Esophagus muscularis mucosa (tissue), 4 donors: ENCODE data around the gene SEZ6L2. TPM values are rescaled to one million over a fixed set of nuclear protein-coding genes. Genes with fewer than 3 reads are reported as not detected.

Experiments used
- DNase-seq: peaks from one replicate; pipeline ENCODE4 v3.0.0-alpha.2; 2017; ENCODE audit errors: extremely low spot score
- H3K27ac ChIP-seq, 4 donors: fragments of 200-600 bp; sonication (generic); replicated peaks in 1 of 4; 1 replicate in 3 of 4; 2 replicates in 1 of 4; pipeline ENCODE4 v1.5.1; 2016 to 2019; ENCODE audit warnings: mild to moderate bottlenecking in 1 of 4
- H3K27me3 ChIP-seq, 4 donors: fragments of 200-600 bp; sonication (generic); one replicate each; pipeline versions ENCODE4 v1.5.1 to v1.6.0; 2016 to 2019
- H3K36me3 ChIP-seq, 4 donors: fragments of 200-600 bp; sonication (generic); one replicate each; pipeline ENCODE4 v1.5.1; 2016 to 2019
- H3K4me1 ChIP-seq, 4 donors: fragments of 200-600 bp; sonication (generic); one replicate each; pipeline ENCODE4 v1.5.1; 2016 to 2019
- H3K4me3 ChIP-seq, 4 donors: fragments of 200-600 bp; sonication (generic); 1 replicate in 2 of 4; 2 replicates in 2 of 4; pipeline ENCODE4 v1.5.1; 2016 to 2019; ENCODE audit warnings: mild to moderate bottlenecking in 4 of 4, moderate library complexity in 1 of 4
- H3K9me3 ChIP-seq, 4 donors: fragments of 200-600 bp; sonication (generic); 1 replicate in 3 of 4; 2 replicates in 1 of 4; pipeline ENCODE4 v1.5.1; 2016 to 2019
- EP300 ChIP-seq: sonication (generic); formaldehyde crosslinking; IDR thresholded peaks from one replicate; pipeline ENCODE4 v1.6.1; 2017; ENCODE audit warnings: antibody characterized with exemption
- POLR2A ChIP-seq: fragments of 450-650 bp; IDR thresholded peaks from one replicate; pipeline ENCODE4 v1.6.1; 2017; ENCODE audit warnings: antibody characterized with exemption, moderate library complexity, mild to moderate bottlenecking, low read depth
- POLR2AphosphoS5 ChIP-seq, 2 donors: sonication (generic); formaldehyde crosslinking; IDR thresholded peaks; one replicate each; pipeline ENCODE4 v1.6.1; 2017; ENCODE audit warnings: antibody characterized with exemption in 2 of 2
- WGBS: methylation state at CpG from one replicate; pipeline ENCODE4 v1.1.5; 2018; 5-methylcytosine and 5-hydroxymethylcytosine counted together
- intact Hi-C: fragments of 100-400 bp; cut with DNase I; formaldehyde crosslinking; loops from one replicate; pipeline ENCODE4 v1.15.1; 2023
- total RNA-seq, 4 donors: library from RNA; depleted of rRNA; stranded (reverse); fragments of >200 nt; gene quantifications; one replicate each; pipeline versions ENCODE4 v1.1.0 to v1.2.1, GENCODE V29; 2016
- TF ChIP-seq, protein P1 (sequence below), 3 experiments: fragments of 200-600 bp in 2 of 3; fragments of 450-650 bp in 1 of 3; sonication (generic) in 2 of 3; IDR thresholded peaks; one replicate each; pipeline ENCODE4 v1.5.1; 2017 to 2019; ENCODE audit warnings: antibody characterized with exemption in 3 of 3, mild to moderate bottlenecking in 2 of 3, moderate library complexity in 1 of 3

SEZ6L2 gene
- total RNA-seq, 4 donors from 2014 or later: 0.84 to 7.9 (median 1.0) TPM

DNA sequence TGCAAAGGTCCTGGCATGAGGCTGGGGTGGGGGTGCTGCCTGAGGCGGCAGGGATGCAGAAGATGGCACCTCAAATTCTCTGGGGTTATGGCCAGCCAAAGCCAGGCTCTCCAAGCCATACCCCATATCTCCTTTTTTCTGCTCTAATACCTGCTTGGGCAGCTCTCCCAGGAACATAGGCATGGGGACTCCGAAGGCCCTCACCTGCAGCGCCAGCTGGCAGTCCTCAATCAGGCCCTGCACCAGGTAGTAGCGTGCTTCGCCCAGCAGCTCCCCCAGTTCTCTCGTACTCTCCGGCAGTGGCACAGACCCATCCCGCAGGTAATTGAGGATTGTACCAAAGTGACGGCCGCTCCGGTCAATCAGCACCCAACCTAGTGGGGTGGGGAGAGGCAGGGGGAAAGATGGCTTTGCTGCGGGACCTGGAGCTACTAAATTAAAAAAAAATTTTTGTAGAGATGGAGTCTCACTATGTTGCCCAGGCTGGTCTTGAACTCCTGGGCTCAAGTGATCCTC lies 23.7 kb upstream of the SEZ6L2 start:
- no peaks in the 10 kb centered on the region for H3K27me3 ChIP-seq
- TF ChIP-seq, protein P1, sequence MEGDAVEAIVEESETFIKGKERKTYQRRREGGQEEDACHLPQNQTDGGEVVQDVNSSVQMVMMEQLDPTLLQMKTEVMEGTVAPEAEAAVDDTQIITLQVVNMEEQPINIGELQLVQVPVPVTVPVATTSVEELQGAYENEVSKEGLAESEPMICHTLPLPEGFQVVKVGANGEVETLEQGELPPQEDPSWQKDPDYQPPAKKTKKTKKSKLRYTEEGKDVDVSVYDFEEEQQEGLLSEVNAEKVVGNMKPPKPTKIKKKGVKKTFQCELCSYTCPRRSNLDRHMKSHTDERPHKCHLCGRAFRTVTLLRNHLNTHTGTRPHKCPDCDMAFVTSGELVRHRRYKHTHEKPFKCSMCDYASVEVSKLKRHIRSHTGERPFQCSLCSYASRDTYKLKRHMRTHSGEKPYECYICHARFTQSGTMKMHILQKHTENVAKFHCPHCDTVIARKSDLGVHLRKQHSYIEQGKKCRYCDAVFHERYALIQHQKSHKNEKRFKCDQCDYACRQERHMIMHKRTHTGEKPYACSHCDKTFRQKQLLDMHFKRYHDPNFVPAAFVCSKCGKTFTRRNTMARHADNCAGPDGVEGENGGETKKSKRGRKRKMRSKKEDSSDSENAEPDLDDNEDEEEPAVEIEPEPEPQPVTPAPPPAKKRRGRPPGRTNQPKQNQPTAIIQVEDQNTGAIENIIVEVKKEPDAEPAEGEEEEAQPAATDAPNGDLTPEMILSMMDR (IDR thresholded peaks at IDR 0.05): no peak
- TF ChIP-seq POLR2AphosphoS5 (IDR thresholded peaks at IDR 0.05) (no peak), EP300 (no peak), POLR2A (no peak)
- DNase-seq: no peak
- 94% methylated on average over 12 of the region's 12 CpGs for WGBS
- peaks cover 19 to 38% (median 27%) of the 10 kb centered on the region in 4 donors for H3K4me1 ChIP-seq
- H3K9me3 ChIP-seq: no peaks in the 10 kb centered on the region
- H3K36me3 ChIP-seq: peaks cover 16 to 52% (median 44%) of the 10 kb centered on the region in 4 donors
- H3K27ac ChIP-seq: no peak overlapping the region
- intact Hi-C loops: no loop called here
- no peak overlapping the region for H3K4me3 ChIP-seq

DNA sequence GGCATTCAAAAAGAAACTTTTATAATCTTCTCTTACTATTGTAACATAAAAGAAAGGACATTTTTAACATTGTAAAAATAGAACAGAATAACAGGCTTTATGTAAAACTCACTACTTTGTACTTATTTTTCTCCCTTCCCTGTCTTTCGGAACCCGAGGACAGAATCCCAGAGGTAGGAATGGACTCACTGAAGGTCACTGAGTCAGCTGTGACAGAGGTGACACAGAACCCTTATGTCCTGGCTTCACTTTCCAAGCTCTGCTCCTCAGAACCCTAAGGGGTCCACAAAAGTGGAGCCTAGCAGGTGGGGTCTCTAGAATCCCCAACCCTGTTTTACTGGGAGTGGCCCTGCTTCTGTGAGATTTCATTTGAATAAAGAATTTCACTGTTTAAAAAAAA lies 23.0 kb upstream of the SEZ6L2 start:
- H3K27me3 ChIP-seq: no peaks in the 10 kb centered on the region
- no peak overlapping the region for H3K27ac ChIP-seq
- H3K4me3 ChIP-seq: no peak overlapping the region
- H3K9me3 ChIP-seq: no peaks in the 10 kb centered on the region
- intact Hi-C loops: no loop called here
- peaks cover 18 to 57% (median 47%) of the 10 kb centered on the region in 4 donors for H3K36me3 ChIP-seq
- no peak for TF ChIP-seq POLR2A
- TF ChIP-seq POLR2AphosphoS5 (IDR thresholded peaks at IDR 0.05): no peak
- TF ChIP-seq EP300: no peak
- TF ChIP-seq, protein P1 (IDR thresholded peaks at IDR 0.05): no peak
- no peak for DNase-seq
- WGBS: 94% methylated on average over 2 of the region's 2 CpGs
- peaks cover 19 to 35% (median 23%) of the 10 kb centered on the region in 4 donors for H3K4me1 ChIP-seq

DNA sequence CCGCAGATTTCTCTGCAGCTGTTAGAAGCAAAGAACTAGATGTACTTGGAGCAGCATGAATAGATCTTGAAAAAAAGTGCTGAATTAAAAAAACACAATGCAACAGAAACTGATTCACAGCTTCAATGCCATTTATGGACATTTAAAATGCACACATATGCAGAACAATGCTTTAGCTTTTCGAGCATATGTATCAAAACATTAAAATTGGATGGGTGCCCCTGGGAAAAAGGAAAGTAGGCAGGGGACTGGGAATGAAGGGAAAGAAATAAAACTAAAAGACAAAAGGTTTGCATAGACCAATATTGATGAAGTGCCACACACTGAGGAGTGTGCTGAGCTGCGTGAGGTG lies 21.7 kb upstream of the SEZ6L2 start:
- H3K27ac ChIP-seq: no peak overlapping the region
- DNase-seq: no peak
- no peak overlapping the region for H3K4me3 ChIP-seq
- TF ChIP-seq, protein P1 (IDR thresholded peaks at IDR 0.05): no peak
- TF ChIP-seq EP300: no peak
- TF ChIP-seq POLR2A: no peak
- TF ChIP-seq POLR2AphosphoS5 (IDR thresholded peaks at IDR 0.05): no peak
- H3K36me3 ChIP-seq: peaks cover 18 to 68% (median 51%) of the 10 kb centered on the region in 4 donors
- no peaks in the 10 kb centered on the region for H3K27me3 ChIP-seq
- H3K9me3 ChIP-seq: no peaks in the 10 kb centered on the region
- H3K4me1 ChIP-seq: peaks cover 12 to 27% (median 15%) of the 10 kb centered on the region in 4 donors
- WGBS: 77% methylated on average over 3 of the region's 3 CpGs
- intact Hi-C loops: no loop called here

DNA sequence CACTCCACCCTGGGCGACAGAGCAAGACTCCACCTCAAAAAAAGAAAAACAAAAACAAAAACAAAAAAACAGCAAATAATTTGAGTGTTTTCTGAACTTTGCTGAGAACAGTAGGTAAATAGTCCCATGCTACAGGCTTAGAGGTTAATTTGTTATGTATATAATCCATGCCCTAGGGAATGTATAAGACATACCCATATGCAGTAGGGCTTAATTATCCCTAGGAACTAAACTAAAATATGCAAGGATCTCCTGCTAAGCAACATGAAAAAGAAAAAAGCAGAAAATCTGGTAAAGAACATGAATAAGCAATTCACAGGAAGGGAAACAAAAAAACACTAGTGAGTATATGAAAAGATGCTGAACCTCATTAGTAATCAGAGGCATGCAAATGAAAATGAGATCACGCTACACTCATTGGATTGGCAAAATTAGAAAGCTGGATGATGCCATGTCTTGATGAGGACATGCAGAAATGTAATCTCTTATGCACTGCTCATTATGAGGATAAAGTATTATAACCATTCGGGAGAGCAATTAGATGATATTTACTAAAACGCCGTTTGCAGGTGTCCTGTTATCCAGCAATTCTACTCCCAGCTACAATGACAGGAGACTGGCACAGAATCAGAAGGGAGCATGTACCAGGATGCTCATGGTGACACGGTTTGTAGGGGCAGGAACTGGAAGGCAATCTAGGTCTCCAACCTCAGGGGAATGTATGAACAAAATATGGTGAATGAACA lies 21.1 kb upstream of the SEZ6L2 start:
- TF ChIP-seq POLR2A: no peak
- no peak for TF ChIP-seq EP300
- TF ChIP-seq, protein P1 (IDR thresholded peaks at IDR 0.05): no peak
- TF ChIP-seq POLR2AphosphoS5 (IDR thresholded peaks at IDR 0.05): no peak
- intact Hi-C loops: no loop called here
- Histone ChIP-seq H3K36me3 (peaks cover 18 to 68% (median 51%) of the 10 kb centered on the region in 4 donors), H3K27ac (no peak overlapping the region), H3K27me3 (no peaks in the 10 kb centered on the region), H3K4me1 (peaks cover 12 to 24% (median 14%) of the 10 kb centered on the region in 4 donors), H3K9me3 (no peaks in the 10 kb centered on the region), H3K4me3 (no peak overlapping the region)
- DNase-seq: no peak
- 81% methylated on average over 6 of the region's 6 CpGs for WGBS
